ENCODE data around the gene ATXN1.
"Not testable (repeated sequence)": the region's sequence is repeated elsewhere in the genome, so short reads cannot be mapped to it uniquely, and the experiment has no call there.

Gene ATXN1

DNA sequence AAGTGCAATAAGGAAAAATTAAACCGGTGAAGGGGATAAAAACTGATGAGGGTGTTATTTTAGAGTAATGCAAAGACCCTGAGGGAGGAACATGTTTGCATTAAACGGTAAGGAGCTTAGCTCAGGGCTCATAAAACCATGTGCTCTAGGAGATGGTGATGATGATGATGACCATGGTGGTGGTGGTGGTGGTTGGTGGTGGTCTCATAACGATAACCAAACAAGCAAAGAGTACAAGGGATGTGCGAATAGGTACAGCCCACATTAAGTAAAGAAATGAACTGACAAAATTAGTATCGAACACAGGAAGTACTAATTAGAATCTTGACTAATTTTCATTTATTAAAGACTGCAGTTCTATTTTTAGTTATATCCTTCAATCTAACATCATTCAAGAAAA lies 139.1 kb downstream of the ATXN1 start:
- no peak overlapping the region for H3K27ac Mint-ChIP-seq

DNA sequence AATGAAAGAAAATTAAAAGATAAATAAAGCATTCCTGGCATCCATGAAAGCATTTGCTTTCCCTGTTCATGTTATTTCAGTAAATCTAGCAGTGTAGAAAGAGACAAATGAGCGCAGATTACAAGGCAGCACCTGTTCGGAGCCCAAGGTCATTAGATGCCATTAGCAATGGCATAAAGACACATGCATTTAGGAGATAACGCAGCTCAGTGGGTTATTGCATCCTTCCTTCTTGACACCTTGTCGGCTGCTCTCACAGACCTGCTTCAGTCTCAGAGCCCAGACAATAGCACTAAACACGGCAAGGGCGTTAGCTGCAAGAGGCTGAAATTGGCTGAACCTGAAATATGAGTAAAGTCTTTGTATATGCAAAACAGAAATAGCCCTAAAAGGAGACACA lies 140.3 kb downstream of the ATXN1 start:
- Mint-ChIP-seq H3K36me3 (ENCODE audit: low read depth) (no peaks in the 10 kb centered on the region), H3K9me3 (no peaks in the 10 kb centered on the region), H3K27me3 (ENCODE audit: low read depth, poor library complexity) (no peaks in the 10 kb centered on the region), H3K27ac (no peak overlapping the region), H3K4me3 (no peak overlapping the region), H3K4me1 (no peaks in the 10 kb centered on the region)
- TF ChIP-seq, protein P1, sequence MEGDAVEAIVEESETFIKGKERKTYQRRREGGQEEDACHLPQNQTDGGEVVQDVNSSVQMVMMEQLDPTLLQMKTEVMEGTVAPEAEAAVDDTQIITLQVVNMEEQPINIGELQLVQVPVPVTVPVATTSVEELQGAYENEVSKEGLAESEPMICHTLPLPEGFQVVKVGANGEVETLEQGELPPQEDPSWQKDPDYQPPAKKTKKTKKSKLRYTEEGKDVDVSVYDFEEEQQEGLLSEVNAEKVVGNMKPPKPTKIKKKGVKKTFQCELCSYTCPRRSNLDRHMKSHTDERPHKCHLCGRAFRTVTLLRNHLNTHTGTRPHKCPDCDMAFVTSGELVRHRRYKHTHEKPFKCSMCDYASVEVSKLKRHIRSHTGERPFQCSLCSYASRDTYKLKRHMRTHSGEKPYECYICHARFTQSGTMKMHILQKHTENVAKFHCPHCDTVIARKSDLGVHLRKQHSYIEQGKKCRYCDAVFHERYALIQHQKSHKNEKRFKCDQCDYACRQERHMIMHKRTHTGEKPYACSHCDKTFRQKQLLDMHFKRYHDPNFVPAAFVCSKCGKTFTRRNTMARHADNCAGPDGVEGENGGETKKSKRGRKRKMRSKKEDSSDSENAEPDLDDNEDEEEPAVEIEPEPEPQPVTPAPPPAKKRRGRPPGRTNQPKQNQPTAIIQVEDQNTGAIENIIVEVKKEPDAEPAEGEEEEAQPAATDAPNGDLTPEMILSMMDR (IDR thresholded peaks at IDR 0.05) = no peak
- DNase-seq = no peak

More for the DNA sequence above, 139.1 kb downstream of the ATXN1 start:
- Mint-ChIP-seq H3K9me3 (no peaks in the 10 kb centered on the region), H3K4me1 (no peaks in the 10 kb centered on the region), H3K4me3 (no peak overlapping the region), H3K36me3 (ENCODE audit: low read depth) (no peaks in the 10 kb centered on the region), H3K27me3 (ENCODE audit: low read depth, poor library complexity) (no peaks in the 10 kb centered on the region)
- TF ChIP-seq, protein P1 (IDR thresholded peaks at IDR 0.05) = no peak
- no peak for DNase-seq

DNA sequence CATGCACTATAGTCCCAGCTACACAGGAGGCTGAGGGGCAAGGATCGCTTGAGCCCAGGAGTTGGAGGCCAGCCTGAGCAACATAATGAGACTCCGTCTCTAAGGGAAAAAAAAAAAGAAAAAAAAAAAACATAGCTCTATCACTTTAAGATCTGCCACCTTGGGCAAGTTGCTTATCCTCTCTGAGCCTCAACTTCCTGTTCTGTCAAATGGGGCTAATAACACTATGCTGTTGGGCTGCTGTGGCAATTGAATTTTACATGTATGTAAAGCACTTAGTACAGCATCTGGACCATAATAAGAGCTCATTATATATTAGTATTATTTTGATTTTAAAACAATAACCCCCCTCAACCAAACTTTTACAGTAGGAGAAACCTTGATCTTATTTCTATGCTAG lies 141.5 kb downstream of the ATXN1 start:
- TF ChIP-seq, protein P1 (IDR thresholded peaks at IDR 0.05) = no peak
- Mint-ChIP-seq H3K9me3 (no peaks in the 10 kb centered on the region), H3K36me3 (ENCODE audit: low read depth) (no peaks in the 10 kb centered on the region), H3K4me1 (no peaks in the 10 kb centered on the region), H3K4me3 (no peak overlapping the region), H3K27me3 (ENCODE audit: low read depth, poor library complexity) (no peaks in the 10 kb centered on the region), H3K27ac (no peak overlapping the region)
- no peak for DNase-seq

DNA sequence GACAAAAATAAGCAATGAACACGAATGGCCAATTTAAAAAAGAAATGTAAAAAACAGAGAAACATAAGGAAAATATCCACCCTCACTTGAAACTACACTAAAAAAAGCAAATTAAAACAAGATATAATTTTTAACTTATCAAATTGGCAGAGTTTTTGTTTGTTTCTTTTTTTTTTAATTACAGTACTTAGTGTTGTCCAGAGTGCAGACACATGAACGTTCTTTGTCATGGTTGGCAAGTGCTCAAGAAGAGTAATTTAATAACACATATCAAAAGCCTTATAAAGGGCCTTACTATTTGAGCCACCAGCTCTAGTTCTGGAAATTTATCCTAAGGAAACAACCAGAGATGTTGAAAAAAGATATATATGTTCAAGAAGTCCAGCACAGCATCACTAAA lies 142.3 kb downstream of the ATXN1 start:
- Mint-ChIP-seq H3K27me3 (ENCODE audit: low read depth, poor library complexity) (no peaks in the 10 kb centered on the region), H3K36me3 (ENCODE audit: low read depth) (no peaks in the 10 kb centered on the region), H3K4me3 (no peak overlapping the region), H3K4me1 (no peaks in the 10 kb centered on the region), H3K9me3 (no peaks in the 10 kb centered on the region), H3K27ac (no peak overlapping the region)
- TF ChIP-seq, protein P1 (IDR thresholded peaks at IDR 0.05) = no peak
- DNase-seq = no peak

DNA sequence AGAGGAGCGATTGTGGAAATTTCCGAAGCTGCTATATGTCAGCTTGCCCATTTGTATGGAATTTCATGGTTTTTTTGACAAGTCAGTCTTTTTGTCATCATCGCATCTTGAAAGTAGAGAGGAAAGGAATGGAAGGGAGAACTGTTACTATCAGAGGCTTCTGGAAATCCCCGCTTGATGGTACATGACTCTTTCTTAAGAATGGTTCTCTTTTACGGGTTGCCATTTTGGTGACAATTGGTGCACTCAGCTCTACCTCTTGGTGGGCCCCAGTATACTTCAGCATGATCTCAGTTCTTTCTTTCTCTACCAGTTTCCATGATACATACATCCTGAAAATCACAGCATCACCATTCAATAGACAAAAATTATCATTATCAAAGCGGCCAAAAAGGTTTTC lies 146.0 kb downstream of the ATXN1 start:
- not testable (repeated sequence) for H3K27me3 Mint-ChIP-seq (ENCODE audit: low read depth, poor library complexity); H3K4me3 Mint-ChIP-seq; H3K27ac Mint-ChIP-seq; H3K9me3 Mint-ChIP-seq; H3K36me3 Mint-ChIP-seq (ENCODE audit: low read depth); DNase-seq; H3K4me1 Mint-ChIP-seq

DNA sequence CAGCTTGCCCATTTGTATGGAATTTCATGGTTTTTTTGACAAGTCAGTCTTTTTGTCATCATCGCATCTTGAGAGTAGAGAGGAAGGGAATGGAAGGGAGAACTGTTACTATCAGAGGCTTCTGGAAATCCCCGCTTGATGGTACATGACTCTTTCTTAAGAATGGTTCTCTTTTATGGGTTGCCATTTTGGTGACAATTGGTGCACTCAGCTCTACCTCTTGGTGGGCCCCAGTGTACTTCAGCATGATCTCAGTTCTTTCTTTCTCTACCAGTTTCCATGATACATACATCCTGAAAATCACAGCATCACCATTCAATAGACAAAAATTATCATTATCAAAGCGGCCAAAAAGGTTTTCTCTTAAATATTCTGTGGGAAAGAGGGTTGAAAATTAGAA lies 147.1 kb downstream of the ATXN1 start:
- DNase-seq; H3K4me1 Mint-ChIP-seq; H3K27ac Mint-ChIP-seq; H3K4me3 Mint-ChIP-seq; H3K9me3 Mint-ChIP-seq; H3K27me3 Mint-ChIP-seq (ENCODE audit: low read depth, poor library complexity); H3K36me3 Mint-ChIP-seq (ENCODE audit: low read depth): not testable (repeated sequence)

DNA sequence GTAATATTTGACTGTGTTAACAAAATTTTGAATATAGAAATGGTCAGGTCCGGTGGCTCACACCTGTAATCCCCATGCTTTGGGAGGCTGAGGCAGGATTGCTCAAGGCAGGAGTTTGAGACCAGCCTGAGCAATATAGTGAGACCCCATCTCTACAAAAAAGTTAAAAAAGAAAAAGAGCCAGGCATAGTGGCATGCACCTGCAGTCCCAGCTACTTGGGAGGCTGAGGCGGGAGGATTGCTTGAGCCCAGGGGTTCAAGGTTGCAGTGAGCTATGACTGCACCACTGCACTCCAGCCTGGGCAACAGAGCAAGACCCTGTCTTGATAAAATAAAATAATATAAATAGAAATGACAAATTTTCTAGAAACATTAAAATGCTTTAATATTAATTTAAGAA lies 147.8 kb downstream of the ATXN1 start:
- not testable (repeated sequence) for H3K9me3 Mint-ChIP-seq; H3K36me3 Mint-ChIP-seq (ENCODE audit: low read depth); DNase-seq; H3K4me3 Mint-ChIP-seq; H3K4me1 Mint-ChIP-seq; H3K27me3 Mint-ChIP-seq (ENCODE audit: low read depth, poor library complexity); H3K27ac Mint-ChIP-seq

DNA sequence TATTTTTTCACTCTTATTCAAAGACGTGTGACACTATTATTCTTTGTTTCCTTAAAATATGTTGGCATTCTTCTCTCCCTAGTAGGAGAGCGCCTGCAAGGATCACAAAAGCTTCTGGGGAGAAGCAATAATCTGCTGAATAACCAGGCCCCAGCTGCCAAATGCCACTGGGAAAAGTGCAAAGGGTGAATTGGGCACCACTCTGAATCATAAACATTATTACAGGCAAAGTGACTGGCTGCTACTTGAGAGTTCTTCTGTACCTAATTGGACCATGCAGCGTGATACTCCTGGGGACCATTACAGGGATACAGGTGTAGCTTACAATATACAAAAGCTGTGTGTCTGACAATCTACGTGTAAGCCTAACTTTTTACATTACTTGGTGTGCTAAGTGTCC lies 152.8 kb downstream of the ATXN1 start:
- Mint-ChIP-seq H3K4me3 (no peak overlapping the region), H3K27me3 (ENCODE audit: low read depth, poor library complexity) (peaks cover 5% of the 10 kb centered on the region), H3K4me1 (no peaks in the 10 kb centered on the region), H3K27ac (no peak overlapping the region), H3K36me3 (ENCODE audit: low read depth) (peaks cover 1% of the 10 kb centered on the region), H3K9me3 (peaks cover 5% of the 10 kb centered on the region)
- no peak for DNase-seq
- TF ChIP-seq, protein P1 (IDR thresholded peaks at IDR 0.05) = no peak
